SK-N-SH treated with all-trans-retinoic acid at 6 μM for 48 hours (cell line): ENCODE data around the gene SLC16A10.

Experiments used
- ATAC-seq: fragments of 200-7000 bp; cut with Tn5 transposase; 3 replicates; pipeline ENCODE4 v1.9.1; 2020; ENCODE audit warnings: mild to moderate bottlenecking, moderate library complexity
- CREB5 ChIP-seq: fragments of 250-450 bp; sonication (Bioruptor Pico); IDR thresholded peaks from 2 replicates; pipeline ENCODE4 v1.5.1; 2020; ENCODE audit warnings: low read depth, mild to moderate bottlenecking, moderate library complexity
- CSDC2 ChIP-seq: fragments of 250-450 bp; sonication (Bioruptor Pico); IDR thresholded peaks from 2 replicates; pipeline ENCODE4 v1.5.0; 2020; ENCODE audit warnings: mild to moderate bottlenecking, moderate library complexity
- ESRRG ChIP-seq: fragments of 250-450 bp; sonication (Bioruptor Pico); IDR thresholded peaks from 2 replicates; pipeline ENCODE4 v1.6.1; 2021; ENCODE audit warnings: mild to moderate bottlenecking
- GLIS3 ChIP-seq: fragments of 250-450 bp; sonication (Bioruptor Pico); IDR thresholded peaks from 2 replicates; pipeline ENCODE4 v1.5.0; 2020; ENCODE audit warnings: mild to moderate bottlenecking, moderate library complexity
- ISL1 ChIP-seq: fragments of 250-450 bp; sonication (Bioruptor Pico); IDR thresholded peaks from 2 replicates; pipeline ENCODE4 v2.1.2; 2022; ENCODE audit warnings: mild to moderate bottlenecking, moderate library complexity
- OSR1 ChIP-seq: fragments of 250-450 bp; sonication (Bioruptor Pico); IDR thresholded peaks from 2 replicates; pipeline ENCODE4 v1.8.0; 2022; ENCODE audit warnings: moderate library complexity, mild to moderate bottlenecking, inconsistent platforms
- PATZ1 ChIP-seq: fragments of 250-450 bp; sonication (Bioruptor Pico); IDR thresholded peaks from 2 replicates; pipeline ENCODE4 v1.8.0; 2020; ENCODE audit warnings: mild to moderate bottlenecking, moderate library complexity, borderline replicate concordance
- POU6F1 ChIP-seq: fragments of 250-450 bp; sonication (Bioruptor Pico); IDR thresholded peaks from 2 replicates; pipeline ENCODE4 v1.8.0; 2021; ENCODE audit warnings: low read depth, mild to moderate bottlenecking, moderate library complexity, borderline replicate concordance
- PPARA ChIP-seq: fragments of 250-450 bp; sonication (Bioruptor Pico); IDR thresholded peaks from 2 replicates; pipeline ENCODE4 v1.5.0; 2020; ENCODE audit warnings: mild to moderate bottlenecking, borderline replicate concordance
- RARB ChIP-seq: fragments of 250-450 bp; sonication (Bioruptor Pico); IDR thresholded peaks from 2 replicates; pipeline ENCODE4 v1.8.0; 2021; ENCODE audit warnings: mild to moderate bottlenecking, moderate library complexity
- SNAI2 ChIP-seq: fragments of 250-450 bp; sonication (Bioruptor Pico); IDR thresholded peaks from 2 replicates; pipeline ENCODE4 v1.5.0; 2020; ENCODE audit warnings: mild to moderate bottlenecking, moderate library complexity
- TCF4 ChIP-seq: fragments of 250-450 bp; sonication (Bioruptor Pico); IDR thresholded peaks from 2 replicates; pipeline ENCODE4 v1.8.0; 2021; ENCODE audit warnings: mild to moderate bottlenecking, moderate library complexity, borderline replicate concordance
- TOX ChIP-seq: fragments of 250-450 bp; sonication (Bioruptor Pico); IDR thresholded peaks from 2 replicates; pipeline ENCODE4 v1.8.0; 2021; ENCODE audit warnings: mild to moderate bottlenecking, moderate library complexity, borderline replicate concordance
- TSHZ2 ChIP-seq: fragments of 250-450 bp; sonication (Bioruptor Pico); IDR thresholded peaks from 2 replicates; pipeline ENCODE4 v1.5.0; 2020; ENCODE audit warnings: mild to moderate bottlenecking, moderate library complexity
- ZC3H10 ChIP-seq: fragments of 250-450 bp; sonication (Bioruptor Pico); IDR thresholded peaks from 2 replicates; pipeline ENCODE4 v1.5.1; 2021; ENCODE audit warnings: mild to moderate bottlenecking, moderate library complexity
- ZFP3 ChIP-seq: fragments of 250-450 bp; sonication (Bioruptor Pico); IDR thresholded peaks from 2 replicates; pipeline ENCODE4 v1.5.0; 2020; ENCODE audit warnings: mild to moderate bottlenecking, moderate library complexity
- ZFP30 ChIP-seq: fragments of 450-650 bp; formaldehyde crosslinking; IDR thresholded peaks from 2 replicates; pipeline ENCODE4 v1.5.0; 2022; ENCODE audit warnings: mild to moderate bottlenecking, moderate library complexity
- ZNF565 ChIP-seq: fragments of 450-650 bp; formaldehyde crosslinking; conservative IDR thresholded peaks from 2 replicates; pipeline ENCODE4 v1.5.0; 2020; ENCODE audit warnings: low read depth, mild to moderate bottlenecking, moderate library complexity
- ZNF70 ChIP-seq: fragments of 450-650 bp; formaldehyde crosslinking; IDR thresholded peaks from 2 replicates; pipeline ENCODE4 v1.5.0; 2020; ENCODE audit warnings: mild to moderate bottlenecking, moderate library complexity
- ZNF8 ChIP-seq: fragments of 450-650 bp; formaldehyde crosslinking; IDR thresholded peaks from 2 replicates; pipeline ENCODE4 v1.5.0; 2020; ENCODE audit warnings: mild to moderate bottlenecking, moderate library complexity

SLC16A10 gene

GRCh38 chr6:111207141-111207858 is 120.0 kb downstream of the SLC16A10 start:
- ATAC-seq = no peak
- TF ChIP-seq TSHZ2 (CRISPR knock-in tag) (no peak), PPARA (CRISPR knock-in tag) (no peak), TCF4 (no peak)

GRCh38 chr6:111208933-111209332 is 121.6 kb downstream of the SLC16A10 start:
- TF ChIP-seq ISL1 = no peak
- no peak for TF ChIP-seq ZC3H10 (CRISPR knock-in tag)
- TF ChIP-seq ZNF565 (CRISPR knock-in tag) = no peak
- no peak for TF ChIP-seq OSR1 (CRISPR knock-in tag)
- TF ChIP-seq RARB (CRISPR knock-in tag) = no peak
- TF ChIP-seq ZNF8 (CRISPR knock-in tag) = no peak
- TF ChIP-seq TSHZ2 (CRISPR knock-in tag) = no peak
- no peak for TF ChIP-seq PATZ1
- no peak for TF ChIP-seq CSDC2
- no peak for TF ChIP-seq ESRRG (CRISPR knock-in tag)
- TF ChIP-seq SNAI2 (CRISPR knock-in tag) = no peak
- TF ChIP-seq, all 23 proteins: peak for 0
- ATAC-seq = no peak

- peak; percentile 94 for ATAC-seq
- TF ChIP-seq ZFP3 (CRISPR knock-in tag) = no peak
- TF ChIP-seq SNAI2 (CRISPR knock-in tag) = no peak
- no peak for TF ChIP-seq CREB5 (CRISPR knock-in tag)
- TF ChIP-seq GLIS3 (CRISPR knock-in tag) = no peak
These were observed 123.0 kb downstream of the SLC16A10 start for GRCh38 chr6:111210194-111210728.

- no peak for ATAC-seq
- TF ChIP-seq ZFP3 (CRISPR knock-in tag) = no peak
- TF ChIP-seq ISL1 = no peak
- no peak for TF ChIP-seq TSHZ2 (CRISPR knock-in tag)
- TF ChIP-seq SNAI2 (CRISPR knock-in tag) = no peak
- TF ChIP-seq RARB (CRISPR knock-in tag) = no peak
- no peak for TF ChIP-seq ZNF70 (CRISPR knock-in tag)
- no peak for TF ChIP-seq CSDC2
- no peak for TF ChIP-seq TOX (CRISPR knock-in tag)
- no peak for TF ChIP-seq CREB5 (CRISPR knock-in tag)
- no peak for TF ChIP-seq POU6F1 (CRISPR knock-in tag)
- TF ChIP-seq ZNF8 (CRISPR knock-in tag) = no peak
- TF ChIP-seq ZFP30 (CRISPR knock-in tag) = no peak
These were observed 124.2 kb downstream of the SLC16A10 start for GRCh38 chr6:111211411-111212030.
